C1 segment of cervical spinal cord (tissue), 14 donors: ENCODE data around the gene ARMC9.

Experiments used
- DNase-seq, 14 donors: peaks; one replicate each; lab custom pipeline; 2025; lab: John Stamatoyannopoulos, UW

The ARMC9 gene

DNA sequence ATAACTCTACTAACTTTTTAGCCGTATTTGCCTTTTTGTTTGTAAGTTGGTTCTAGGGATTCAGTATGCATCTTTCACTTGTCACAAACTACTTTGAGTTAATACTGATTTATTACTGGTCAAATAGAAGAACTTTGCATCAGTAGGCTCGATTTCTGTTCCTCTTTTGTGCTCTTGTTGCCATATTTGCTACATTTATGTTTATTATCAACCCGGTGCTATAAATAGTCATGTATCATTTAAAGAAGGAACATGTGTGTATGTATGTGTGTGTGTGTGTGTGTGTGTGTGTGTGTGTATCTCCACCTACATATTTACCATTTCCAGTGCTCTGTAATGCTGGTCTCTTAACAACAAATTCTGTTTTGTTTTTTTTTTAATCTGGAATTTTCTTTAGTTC, 117.5 kb downstream of the ARMC9 start:
- DNase-seq: no peak

DNA sequence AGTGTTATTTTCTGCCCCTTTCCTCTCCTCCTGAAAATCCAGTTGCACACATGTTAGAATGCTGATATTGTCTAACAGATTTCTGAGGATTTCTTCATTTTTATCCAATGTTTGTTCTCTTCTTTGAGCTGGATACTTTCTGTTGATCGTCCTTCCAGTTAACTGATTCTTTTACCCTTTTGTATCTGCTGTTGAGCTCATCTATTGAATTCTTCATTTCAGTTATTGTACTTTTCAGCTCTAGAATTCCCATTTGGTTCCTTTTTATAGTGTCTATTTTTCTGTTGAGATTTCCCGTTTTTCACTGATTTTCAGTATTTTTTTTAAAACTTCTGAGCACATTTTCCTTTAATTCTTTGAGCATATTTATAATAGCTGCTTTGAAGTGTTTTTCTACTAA, 119.1 kb downstream of the ARMC9 start:
- DNase-seq: no peak

DNA sequence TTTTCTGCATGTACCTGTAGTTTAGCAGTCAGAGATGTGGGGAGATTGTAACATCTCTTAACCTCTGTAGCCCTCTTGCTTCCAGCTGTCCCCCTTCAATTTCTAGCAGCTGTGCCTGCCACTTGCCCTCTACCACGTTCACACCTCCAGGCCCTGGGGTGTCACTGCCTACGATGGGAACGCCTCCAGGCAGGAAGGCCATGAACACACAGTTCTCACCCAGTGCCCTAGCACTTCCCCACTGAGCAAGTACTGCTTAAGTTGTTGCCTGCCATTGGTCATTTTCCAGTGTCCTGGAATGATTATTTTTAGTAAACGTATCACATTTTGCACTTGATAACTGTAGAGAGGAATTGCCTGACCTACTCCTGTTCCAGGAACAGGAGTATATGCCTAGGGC, 120.0 kb downstream of the ARMC9 start:
- DNase-seq: no peak

DNA sequence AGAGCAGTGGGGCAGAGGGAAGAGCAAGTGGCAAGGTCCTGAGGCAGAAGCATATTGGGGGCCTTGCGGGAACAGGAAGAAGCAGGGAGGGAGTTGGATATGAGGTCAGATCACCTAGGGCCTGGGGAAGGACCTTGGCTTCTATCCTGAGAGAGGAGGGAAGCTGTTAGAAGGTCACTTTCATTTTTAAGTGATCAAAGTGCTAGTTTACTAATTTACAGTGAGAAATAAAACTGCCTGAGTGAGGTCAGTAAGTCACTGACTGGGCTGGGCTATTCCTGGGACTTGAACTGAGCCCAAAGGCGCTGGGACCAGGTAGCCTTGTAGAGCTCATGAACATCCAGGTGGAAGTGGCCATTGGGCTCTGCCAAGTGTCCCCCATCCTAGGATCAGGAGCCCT, 120.5 kb downstream of the ARMC9 start:
- DNase-seq: no peak

DNA sequence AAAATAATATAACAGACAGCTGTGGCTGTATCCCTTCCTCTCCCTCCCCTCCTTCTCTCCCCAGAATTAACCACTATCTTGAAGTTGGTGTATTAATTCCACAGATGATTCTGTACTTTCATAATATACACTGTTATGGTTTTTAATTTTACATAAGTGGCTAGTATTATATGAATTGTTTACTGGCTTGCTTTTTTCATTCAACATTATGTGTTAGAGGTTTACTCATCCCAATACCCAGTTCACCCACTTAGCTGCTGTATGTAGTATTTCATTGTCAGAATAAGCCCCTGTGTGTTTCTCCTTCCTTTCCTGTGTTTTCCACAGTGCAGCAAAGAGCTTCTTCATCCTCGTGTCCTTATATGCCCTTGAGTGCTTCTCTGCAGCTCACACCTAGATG, 121.4 kb downstream of the ARMC9 start:
- DNase-seq: no peak

- peak in 4 of 14 donors; percentile 24 to 51 (median 33) for DNase-seq
These were observed 122.6 kb downstream of the ARMC9 start for GRCh38 chr2:231321021-231321420.

DNA sequence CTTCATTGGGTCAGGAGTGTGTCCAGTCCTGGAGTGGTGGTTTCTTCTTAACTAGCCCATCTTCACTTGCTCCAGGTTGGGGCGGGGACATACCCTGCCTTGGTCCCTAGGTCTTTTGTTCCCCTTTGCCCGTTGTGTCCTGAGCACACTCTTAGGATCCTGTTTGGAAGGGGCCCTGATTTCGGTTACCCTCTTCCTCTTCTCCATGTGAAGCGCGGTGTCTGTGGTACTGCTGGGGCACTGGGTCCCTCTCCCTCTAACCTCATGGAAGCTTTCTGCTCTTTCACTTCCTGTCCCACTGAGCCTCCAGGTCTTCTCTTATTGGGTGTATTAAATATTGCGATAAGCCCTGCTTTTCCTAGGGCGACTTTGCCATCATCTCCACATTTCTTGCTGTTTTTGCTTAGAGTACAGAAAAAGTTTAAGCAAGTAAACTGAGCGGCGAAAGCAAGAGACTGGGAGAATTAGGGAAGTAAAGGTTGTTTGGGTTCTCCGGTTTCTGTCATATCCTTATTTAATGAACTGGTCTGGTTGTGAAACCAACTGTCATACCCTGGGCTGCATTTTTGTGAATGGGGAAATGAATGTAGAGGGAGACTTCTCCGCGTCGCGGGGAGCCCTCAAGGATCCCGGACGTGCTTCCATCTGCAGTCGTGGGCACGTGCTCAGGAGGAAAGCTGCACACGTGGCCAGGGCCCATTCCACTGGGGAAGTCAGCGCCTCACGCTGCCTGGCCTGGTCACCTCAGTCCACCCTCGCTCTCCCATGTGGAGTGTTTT, 123.3 kb downstream of the ARMC9 start:
- DNase-seq: peak in 8 of 14 donors; percentile 16 to 50 (median 37)

DNA sequence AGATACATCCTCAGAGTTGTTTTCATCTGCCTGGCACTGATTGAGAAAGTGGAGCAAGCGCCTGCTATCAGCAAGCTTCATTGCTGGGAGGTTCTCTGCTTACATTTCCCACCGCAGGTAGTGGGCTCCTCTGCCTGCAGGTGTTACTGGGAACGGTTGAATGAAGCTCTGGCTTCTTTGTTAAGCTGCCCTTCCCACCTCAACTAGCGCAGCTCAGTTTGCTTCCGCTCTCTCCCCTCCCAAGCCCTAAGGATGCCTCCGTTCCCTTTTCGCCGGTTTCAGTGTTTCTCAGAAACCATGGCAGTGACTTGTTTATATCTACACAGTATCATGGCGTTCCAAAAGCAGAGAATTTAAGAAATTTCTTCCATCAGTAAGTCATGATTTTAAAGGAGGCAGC, 124.9 kb downstream of the ARMC9 start:
- DNase-seq: peak in 1 of 14 donors; percentile 11

- no peak for DNase-seq
These were observed 127.4 kb downstream of the ARMC9 start for GRCh38 chr2:231325826-231326225.

GRCh38 chr2:231326404-231326803, 128.0 kb downstream of the ARMC9 start:
- no peak for DNase-seq

DNA sequence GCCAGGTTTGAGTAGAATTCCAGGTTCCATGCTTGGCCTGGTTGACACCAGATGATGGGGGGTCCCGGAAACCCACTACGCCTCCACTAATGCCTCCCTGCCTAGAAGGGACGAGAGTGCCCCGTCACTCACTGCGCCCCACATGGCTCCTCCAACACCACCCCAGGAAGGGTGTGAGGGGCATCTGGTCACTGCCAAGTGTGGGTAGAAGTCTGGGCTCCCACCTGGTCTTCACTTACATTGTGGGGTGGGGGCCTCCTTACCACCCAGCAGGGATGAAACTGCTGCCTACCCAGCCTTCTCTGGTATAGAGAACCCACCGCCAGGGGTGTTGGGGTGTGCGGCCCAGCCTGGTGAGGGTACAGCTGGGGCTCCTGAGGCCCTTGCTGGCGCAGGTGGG, 131.9 kb downstream of the ARMC9 start:
- DNase-seq: no peak

DNA sequence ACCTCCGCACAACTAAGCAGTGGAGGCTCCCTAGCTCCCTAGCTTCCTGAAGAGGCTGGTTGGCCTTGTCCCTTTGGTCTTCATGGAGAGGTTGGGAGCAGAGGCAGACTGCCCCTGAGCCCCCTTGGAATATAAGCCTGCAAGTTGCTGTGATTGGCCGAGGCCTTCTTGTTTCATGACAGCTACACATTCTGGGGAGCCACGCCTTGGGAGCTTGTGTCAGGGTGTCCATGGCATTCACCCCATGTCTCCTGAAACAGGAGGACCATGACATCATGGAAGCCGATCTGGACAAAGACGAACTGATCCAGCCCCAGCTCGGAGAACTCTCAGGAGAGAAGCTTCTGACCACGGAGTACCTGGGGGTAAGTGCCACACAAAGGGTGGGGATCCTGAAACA, 133.1 kb downstream of the ARMC9 start:
- no peak for DNase-seq

GRCh38 chr2:231332388-231332787, 134.0 kb downstream of the ARMC9 start:
- DNase-seq: no peak

GRCh38 chr2:231332872-231333500, 134.6 kb downstream of the ARMC9 start:
- no peak for DNase-seq

DNA sequence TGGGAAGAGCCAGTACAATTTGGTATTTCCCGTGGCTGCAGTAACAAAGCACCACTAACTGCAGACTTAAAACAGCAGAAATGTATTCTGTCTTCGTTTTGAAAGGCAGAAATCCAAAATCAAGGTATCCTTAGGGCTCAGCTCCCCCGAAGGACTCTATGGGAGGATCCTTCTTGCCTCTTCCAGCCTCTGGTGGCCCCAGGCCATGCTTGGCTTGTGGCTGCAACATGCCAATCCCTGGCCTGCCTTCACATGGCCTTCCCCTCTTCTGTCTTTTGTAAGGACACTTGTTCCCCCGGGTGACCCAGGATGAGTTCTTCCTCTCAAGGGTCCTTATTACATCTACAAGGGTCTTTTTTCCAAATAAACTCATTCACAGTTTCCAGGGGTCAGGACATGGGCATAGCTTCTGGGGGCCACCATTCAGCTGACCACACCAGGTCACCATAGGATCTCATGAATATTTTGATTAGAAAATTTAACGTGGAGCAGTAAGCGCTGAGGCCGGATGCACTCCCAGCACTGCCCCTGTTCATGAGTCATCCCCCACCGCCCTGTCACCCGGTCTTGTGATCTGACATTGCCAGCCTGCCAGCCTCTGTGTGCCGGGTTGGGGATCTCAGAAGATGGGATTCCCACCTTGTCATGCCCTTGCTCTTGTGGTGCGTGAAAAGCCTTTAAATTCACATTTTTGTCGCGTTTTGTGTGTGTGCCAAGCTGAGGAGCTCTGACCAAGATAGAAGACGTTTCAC, 135.9 kb downstream of the ARMC9 start:
- no peak for DNase-seq

DNA sequence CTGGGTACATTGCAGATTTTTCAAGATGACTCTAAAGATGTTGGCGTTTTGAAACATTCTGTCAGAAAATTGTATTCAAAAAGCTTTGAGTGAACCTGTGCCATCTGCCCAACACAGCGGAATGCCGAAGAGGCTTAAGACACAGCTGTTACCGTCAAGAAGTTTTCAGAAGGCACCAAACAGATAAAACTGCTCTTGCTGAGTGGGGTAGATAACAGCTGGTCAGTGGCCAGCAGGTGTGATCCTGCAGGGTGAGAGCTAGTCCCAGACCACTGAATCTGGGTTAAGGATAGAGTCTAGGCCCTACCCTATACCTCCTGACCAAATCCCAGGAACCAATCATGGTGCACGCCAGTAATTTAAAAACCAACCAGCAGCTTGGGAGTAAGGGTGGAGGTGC, 136.6 kb downstream of the ARMC9 start:
- no peak for DNase-seq

GRCh38 chr2:231335591-231335990, 137.2 kb downstream of the ARMC9 start:
- no peak for DNase-seq

- DNase-seq: no peak
These were observed 137.8 kb downstream of the ARMC9 start for GRCh38 chr2:231336236-231336635.

DNA sequence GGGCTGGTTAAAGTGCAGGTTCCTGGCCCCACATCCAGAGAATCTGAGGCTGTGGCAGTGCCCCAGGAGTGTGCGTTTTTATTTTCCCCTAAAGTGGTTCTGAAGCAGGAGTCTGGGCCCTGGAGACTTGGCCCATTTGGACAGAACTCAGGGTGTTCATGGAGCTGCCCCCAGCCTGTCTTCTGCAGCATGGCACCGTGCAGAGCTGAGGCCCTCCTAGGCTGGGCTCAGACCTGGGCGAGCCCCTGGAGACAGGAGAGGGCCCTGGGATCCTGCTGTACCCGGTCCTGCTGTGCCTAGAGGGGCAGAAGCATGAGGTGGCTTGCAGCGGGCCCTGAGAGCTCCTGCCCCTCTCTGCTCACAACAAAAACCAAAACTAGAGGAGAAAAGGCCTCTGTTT, 138.3 kb downstream of the ARMC9 start:
- no peak for DNase-seq

DNA sequence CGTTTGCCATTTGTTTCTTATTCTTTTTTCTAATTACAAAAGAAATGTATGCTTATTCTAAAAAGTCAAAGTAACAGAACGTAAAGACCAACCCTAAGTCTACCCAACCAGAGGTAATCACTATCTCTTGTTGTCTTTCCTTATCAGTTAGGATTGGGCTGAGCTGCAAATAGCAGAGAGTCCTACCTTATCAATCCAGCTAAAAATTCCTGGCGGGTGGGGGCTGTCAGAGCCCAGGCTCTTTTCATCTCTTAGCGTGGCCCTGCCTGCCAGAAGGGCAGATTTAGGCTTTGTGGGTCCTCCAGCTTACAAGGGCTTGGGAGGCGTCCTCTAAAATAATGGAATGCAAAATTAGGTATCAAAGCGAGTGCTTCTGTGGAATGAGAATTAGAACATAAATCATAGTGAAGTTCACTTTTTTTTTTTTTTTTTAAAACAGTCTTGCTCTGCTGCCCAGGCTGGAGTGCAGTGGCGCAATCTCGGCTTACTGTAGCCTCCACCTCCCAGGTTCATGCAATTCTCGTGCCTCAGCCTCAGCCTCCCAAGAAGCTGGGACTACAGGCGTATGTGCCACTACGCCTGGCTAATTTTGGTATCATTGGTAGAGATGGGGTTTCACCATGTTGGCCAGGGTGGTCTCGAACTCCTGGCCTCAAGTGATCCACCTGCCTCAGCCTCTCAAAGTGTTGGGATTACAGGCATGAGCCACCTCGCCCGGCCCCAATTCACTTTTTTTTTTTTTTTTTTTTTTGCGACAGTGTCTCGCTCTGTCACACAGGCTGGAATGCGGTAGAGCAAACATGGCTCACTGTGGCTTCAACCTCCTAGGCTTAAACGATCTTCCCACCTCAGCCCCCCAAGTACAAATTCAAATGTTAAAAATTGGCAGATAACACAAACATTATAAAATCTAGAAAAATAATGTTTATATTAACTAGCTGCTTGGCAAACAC, 139.7 kb downstream of the ARMC9 start:
- DNase-seq: no peak

DNA sequence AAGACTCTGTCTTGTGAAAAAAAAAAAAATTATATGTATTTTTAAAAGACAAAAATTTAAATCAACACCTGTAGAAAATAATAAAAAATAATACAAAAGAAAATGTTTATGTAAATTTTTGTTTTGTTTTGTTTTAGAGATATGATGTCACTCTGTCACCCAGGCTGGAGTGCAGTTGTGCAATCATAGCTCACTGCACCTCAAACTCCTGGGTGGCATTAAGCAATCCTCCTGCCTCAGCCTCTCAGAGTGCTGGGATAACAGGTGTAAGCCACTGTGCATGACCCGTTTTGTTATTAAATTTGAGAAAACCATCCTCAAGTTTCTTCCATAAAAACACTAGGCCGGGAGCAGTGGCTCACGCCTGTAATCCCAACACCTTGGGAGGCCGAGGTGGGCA, 140.9 kb downstream of the ARMC9 start:
- DNase-seq: no peak

GRCh38 chr2:231341100-231341499, 142.7 kb downstream of the ARMC9 start:
- no peak for DNase-seq
